GM18873 (cell line): Measurements from ENCODE around the gene STK24.
"Not testable (repeated sequence)": the region's sequence is repeated elsewhere in the genome, so short reads cannot be mapped to it uniquely, and the experiment has no call there.

Source experiments
- ATAC-seq: cut with Tn5 transposase; IDR thresholded peaks from one replicate; pipeline ENCODE4 v1.9.1; 2021; ENCODE audit warnings: mild to moderate bottlenecking, moderate library complexity, moderate number of reproducible peaks; ENCODE audit not compliant: unreplicated experiment, low FRiP score

Gene STK24

GRCh38 chr13:98584668-98585397 lies 7.9 kb upstream of the STK24 start:
- no peak for ATAC-seq

- no peak for ATAC-seq
Measured at GRCh38 chr13:98582947-98583346, 6.0 kb upstream of the STK24 start.

GRCh38 chr13:98581971-98582702 lies 5.2 kb upstream of the STK24 start:
- no peak for ATAC-seq

- ATAC-seq = no peak
Measured at GRCh38 chr13:98581381-98581780, 4.5 kb upstream of the STK24 start.

GRCh38 chr13:98580420-98580819 lies 3.5 kb upstream of the STK24 start:
- ATAC-seq = no peak

- ATAC-seq = no peak
Measured at GRCh38 chr13:98577836-98578285, 954 bp upstream of the STK24 start.

GRCh38 chr13:98576200-98576945 lies 534 bp downstream of the STK24 start:
- no peak for ATAC-seq

- no peak for ATAC-seq
Measured at GRCh38 chr13:98575904-98576199, 1.1 kb downstream of the STK24 start.

- ATAC-seq = no peak
Measured at GRCh38 chr13:98575009-98575903, 1.7 kb downstream of the STK24 start.

- ATAC-seq = no peak
Measured at GRCh38 chr13:98571955-98572662, 4.8 kb downstream of the STK24 start.

- ATAC-seq = peak; percentile 92
Measured at GRCh38 chr13:98570929-98571372, 6.0 kb downstream of the STK24 start.

GRCh38 chr13:98569494-98570367 lies 7.2 kb downstream of the STK24 start:
- ATAC-seq = not testable (repeated sequence)

- ATAC-seq = no peak
Measured at GRCh38 chr13:98568918-98569317, 8.0 kb downstream of the STK24 start.

GRCh38 chr13:98567140-98567539 lies 9.8 kb downstream of the STK24 start:
- no peak for ATAC-seq

GRCh38 chr13:98565726-98566565 lies 11.0 kb downstream of the STK24 start:
- no peak for ATAC-seq

GRCh38 chr13:98564204-98564603 lies 12.7 kb downstream of the STK24 start:
- no peak for ATAC-seq

- ATAC-seq = peak; percentile 53
Measured at GRCh38 chr13:98563071-98563470, 13.8 kb downstream of the STK24 start.

- ATAC-seq = no peak
Measured at GRCh38 chr13:98559169-98559568, 17.7 kb downstream of the STK24 start.
